ENCODE results near the gene ADAMTS12.

- TF ChIP-seq CTCF (conservative IDR thresholded peaks at IDR 0.05; ENCODE audit: low read depth, low read length) (no peak), EZH2 (IDR thresholded peaks at IDR 0.05; ENCODE audit: low read length, unreplicated experiment) (no peak), EZH2phosphoT487 (IDR thresholded peaks at IDR 0.05; ENCODE audit: borderline replicate concordance, low read length) (no peak)
Observed at GRCh38 chr5:33631139-33631538, 260.7 kb downstream of the ADAMTS12 start.
